ENCODE data around the gene CILP.
"Not testable (repeated sequence)": the region's sequence is repeated elsewhere in the genome, so short reads cannot be mapped to it uniquely, and the experiment has no call there.

CILP gene

GRCh38 chr15:65182538-65182937, 28.7 kb downstream of the CILP start:
- Histone ChIP-seq H3K27ac (no peak overlapping the region), H3K4me3 (ENCODE audit: low read depth, low read length) (no peak overlapping the region), H3K36me3 (replicated peaks) (peaks cover 13% of the 10 kb centered on the region), H3K27me3 (replicated peaks) (no peaks in the 10 kb centered on the region)
- DNase-seq, result no peak
- in situ Hi-C loops (cut with HindIII; ENCODE audit: low pct_ligation_motif_present, low sequenced_read_pairs), result no loop called here
- TF ChIP-seq CTCF (IDR thresholded peaks at IDR 0.05; ENCODE audit: low read depth, low read length, missing control alignments), result no peak

GRCh38 chr15:65181582-65182353, 29.5 kb downstream of the CILP start:
- H3K4me3 ChIP-seq (ENCODE audit: low read depth, low read length); DNase-seq; H3K27ac ChIP-seq; in situ Hi-C loops (cut with HindIII; ENCODE audit: low pct_ligation_motif_present, low sequenced_read_pairs); H3K27me3 ChIP-seq (replicated peaks): not testable (repeated sequence)
- peaks cover 20% of the 10 kb centered on the region for H3K36me3 ChIP-seq (replicated peaks)

- Histone ChIP-seq H3K27ac (no peak overlapping the region), H3K4me3 (ENCODE audit: low read depth, low read length) (no peak overlapping the region), H3K36me3 (replicated peaks) (peaks cover 23% of the 10 kb centered on the region), H3K27me3 (replicated peaks) (no peaks in the 10 kb centered on the region)
- in situ Hi-C loops (cut with HindIII; ENCODE audit: low pct_ligation_motif_present, low sequenced_read_pairs), result no loop called here
- no peak for TF ChIP-seq CTCF (IDR thresholded peaks at IDR 0.05; ENCODE audit: low read depth, low read length, missing control alignments)
- no peak for DNase-seq
Observed at GRCh38 chr15:65180167-65180566, 31.1 kb downstream of the CILP start.

- Histone ChIP-seq H3K36me3 (replicated peaks) (peaks cover 35% of the 10 kb centered on the region), H3K27me3 (replicated peaks) (no peaks in the 10 kb centered on the region), H3K4me3 (ENCODE audit: low read depth, low read length) (no peak overlapping the region), H3K27ac (no peak overlapping the region)
- in situ Hi-C loops (cut with HindIII; ENCODE audit: low pct_ligation_motif_present, low sequenced_read_pairs), result no loop called here
- DNase-seq, result no peak
- TF ChIP-seq CTCF (IDR thresholded peaks at IDR 0.05; ENCODE audit: low read depth, low read length, missing control alignments), result no peak
Observed at GRCh38 chr15:65177901-65178300, 33.4 kb downstream of the CILP start.

GRCh38 chr15:65176056-65176455, 35.2 kb downstream of the CILP start:
- no peak for TF ChIP-seq CTCF (IDR thresholded peaks at IDR 0.05; ENCODE audit: low read depth, low read length, missing control alignments)
- in situ Hi-C loops (cut with HindIII; ENCODE audit: low pct_ligation_motif_present, low sequenced_read_pairs), result no loop called here
- Histone ChIP-seq H3K36me3 (replicated peaks) (peaks cover 48% of the 10 kb centered on the region), H3K4me3 (ENCODE audit: low read depth, low read length) (no peak overlapping the region), H3K27ac (no peak overlapping the region), H3K27me3 (replicated peaks) (no peaks in the 10 kb centered on the region)
- DNase-seq, result no peak

GRCh38 chr15:65175511-65175910, 35.8 kb downstream of the CILP start:
- TF ChIP-seq CTCF (IDR thresholded peaks at IDR 0.05; ENCODE audit: low read depth, low read length, missing control alignments), result no peak
- peaks cover 51% of the 10 kb centered on the region for H3K36me3 ChIP-seq (replicated peaks)
- no peak for DNase-seq
- H3K4me3 ChIP-seq (ENCODE audit: low read depth, low read length), result no peak overlapping the region
- in situ Hi-C loops (cut with HindIII; ENCODE audit: low pct_ligation_motif_present, low sequenced_read_pairs), result no loop called here
- H3K27me3 ChIP-seq (replicated peaks), result no peaks in the 10 kb centered on the region
- no peak overlapping the region for H3K27ac ChIP-seq

Measured in brain microvascular endothelial cell (primary cell).